ENCODE results near the gene EGFL6. TPM values are rescaled to one million over a fixed set of nuclear protein-coding genes. Genes with fewer than 3 reads are reported as not detected.

EGFL6 gene, protein sequence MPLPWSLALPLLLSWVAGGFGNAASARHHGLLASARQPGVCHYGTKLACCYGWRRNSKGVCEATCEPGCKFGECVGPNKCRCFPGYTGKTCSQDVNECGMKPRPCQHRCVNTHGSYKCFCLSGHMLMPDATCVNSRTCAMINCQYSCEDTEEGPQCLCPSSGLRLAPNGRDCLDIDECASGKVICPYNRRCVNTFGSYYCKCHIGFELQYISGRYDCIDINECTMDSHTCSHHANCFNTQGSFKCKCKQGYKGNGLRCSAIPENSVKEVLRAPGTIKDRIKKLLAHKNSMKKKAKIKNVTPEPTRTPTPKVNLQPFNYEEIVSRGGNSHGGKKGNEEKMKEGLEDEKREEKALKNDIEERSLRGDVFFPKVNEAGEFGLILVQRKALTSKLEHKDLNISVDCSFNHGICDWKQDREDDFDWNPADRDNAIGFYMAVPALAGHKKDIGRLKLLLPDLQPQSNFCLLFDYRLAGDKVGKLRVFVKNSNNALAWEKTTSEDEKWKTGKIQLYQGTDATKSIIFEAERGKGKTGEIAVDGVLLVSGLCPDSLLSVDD
- total RNA-seq, result not detected in 2 replicates

GRCh38 chrX:13569479-13570260, at the start of gene EGFL6:
Gene EGFL6, plus strand, starts transcription at chrX:13569601. Its CDS starts 261 bp downstream, at chrX:13569862.
- DNase-seq (ENCODE audit: extremely low read depth, low read depth, low spot score), result no peak

GRCh38 chrX:13520351-13520750, 49.0 kb upstream of the EGFL6 start:
- no peak for DNase-seq (ENCODE audit: extremely low read depth, low read depth, low spot score)

- no peak for DNase-seq (ENCODE audit: extremely low read depth, low read depth, low spot score)
Observed at GRCh38 chrX:13520936-13521335, 48.5 kb upstream of the EGFL6 start.

GRCh38 chrX:13522811-13523210, 46.6 kb upstream of the EGFL6 start:
- DNase-seq (ENCODE audit: extremely low read depth, low read depth, low spot score), result no peak

- DNase-seq (ENCODE audit: extremely low read depth, low read depth, low spot score), result no peak
Observed at GRCh38 chrX:13533726-13534125, 35.7 kb upstream of the EGFL6 start.

DNA sequence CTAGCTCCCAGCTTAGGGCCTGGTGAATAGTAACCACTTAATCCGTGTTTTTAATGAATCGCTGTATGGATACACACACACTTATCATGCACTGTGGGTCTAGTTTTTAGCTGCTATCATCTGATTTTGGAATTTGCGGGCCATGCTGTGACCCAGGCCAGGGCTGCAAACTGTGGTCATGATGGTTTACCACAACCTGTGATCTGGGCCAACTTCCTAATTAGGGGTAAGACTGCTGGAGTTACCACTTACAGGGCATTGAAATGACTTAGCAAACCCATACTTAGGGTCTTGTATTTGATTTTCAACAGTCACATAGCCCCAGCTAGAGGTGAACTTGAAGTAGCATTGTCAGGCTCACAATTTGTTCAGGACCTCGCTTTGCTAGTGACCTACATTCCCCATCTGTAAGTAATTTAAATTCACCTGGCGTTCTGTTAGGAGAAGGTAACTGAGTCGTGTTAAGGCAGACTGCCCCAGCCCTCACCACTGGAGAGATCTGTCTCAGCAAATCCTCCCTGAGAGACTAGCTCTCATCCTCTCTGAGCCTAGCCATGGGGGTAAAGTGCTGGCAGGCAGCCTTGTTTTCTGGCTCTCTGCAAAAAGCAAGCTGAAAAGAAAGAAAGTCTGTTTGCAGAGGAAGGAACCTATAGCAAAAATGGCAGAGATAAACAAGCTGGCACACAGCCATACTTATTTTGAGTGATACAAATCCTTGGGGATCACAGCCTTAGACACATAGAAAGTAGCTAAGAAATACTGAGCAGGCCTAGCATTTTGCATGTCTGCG, 33.8 kb upstream of the EGFL6 start:
- no peak for DNase-seq (ENCODE audit: extremely low read depth, low read depth, low spot score)

- DNase-seq (ENCODE audit: extremely low read depth, low read depth, low spot score), result no peak
Observed at GRCh38 chrX:13536551-13536950, 32.9 kb upstream of the EGFL6 start.

DNA sequence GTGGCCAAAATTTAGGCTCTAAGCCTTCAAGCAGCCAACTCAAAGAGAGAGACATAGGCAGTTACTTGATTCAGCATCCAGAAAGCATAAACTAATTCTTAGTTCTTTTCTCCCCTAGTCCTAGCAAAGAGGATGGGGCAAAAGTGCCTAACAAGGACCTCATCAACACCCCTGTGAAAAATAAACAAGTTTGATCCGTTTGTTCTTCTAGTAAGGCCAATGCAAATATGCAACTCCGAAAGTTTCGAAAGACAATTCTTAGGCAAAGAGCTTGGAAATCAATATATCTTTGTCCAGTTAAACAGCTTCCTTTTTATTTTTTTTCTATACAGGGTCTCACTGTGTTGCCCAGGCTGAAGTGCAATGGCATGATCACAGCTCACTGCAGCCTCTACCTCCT, 31.0 kb upstream of the EGFL6 start:
- no peak for DNase-seq (ENCODE audit: extremely low read depth, low read depth, low spot score)

- no peak for DNase-seq (ENCODE audit: extremely low read depth, low read depth, low spot score)
Observed at GRCh38 chrX:13540602-13541001, 28.8 kb upstream of the EGFL6 start.

DNA sequence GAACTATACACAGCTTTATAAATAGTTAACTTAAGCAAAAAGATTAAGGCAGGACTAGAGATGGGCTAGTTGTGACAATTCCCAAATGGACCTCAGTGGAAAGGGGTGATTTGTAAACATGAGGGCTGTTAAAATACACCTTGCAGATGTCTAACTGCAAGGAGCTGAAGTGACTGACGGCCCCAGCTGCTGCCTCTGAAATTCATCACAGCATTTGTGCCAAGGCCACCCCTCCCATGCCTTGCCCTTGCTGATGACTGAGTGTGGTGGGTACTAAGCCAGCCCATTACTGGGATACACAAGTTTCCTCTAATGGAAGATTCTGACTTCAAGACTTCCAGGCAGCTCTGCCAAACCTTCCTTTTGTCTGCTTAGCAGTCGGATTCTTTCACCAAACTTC, 23.7 kb upstream of the EGFL6 start:
- no peak for DNase-seq (ENCODE audit: extremely low read depth, low read depth, low spot score)

DNA sequence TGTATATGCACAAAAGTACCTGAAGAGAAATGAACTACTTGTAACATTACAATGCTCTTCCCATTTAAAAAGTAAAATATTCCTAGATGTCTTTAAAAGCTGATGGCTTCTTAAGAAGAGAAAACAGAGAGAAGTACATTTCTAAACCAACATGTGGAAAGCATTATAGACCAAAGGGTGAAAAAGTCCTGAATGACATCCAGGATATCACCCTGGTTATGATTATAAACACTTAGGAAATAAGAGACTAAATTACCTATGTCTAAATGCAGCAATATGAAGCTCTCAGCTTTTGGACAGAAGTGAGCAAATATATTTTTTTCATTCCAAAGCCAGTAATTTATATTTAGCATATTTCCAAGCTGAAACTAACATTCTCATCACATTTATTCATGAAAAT, 21.7 kb upstream of the EGFL6 start:
- DNase-seq (ENCODE audit: extremely low read depth, low read depth, low spot score), result no peak

- DNase-seq (ENCODE audit: extremely low read depth, low read depth, low spot score), result no peak
Observed at GRCh38 chrX:13550346-13550745, 19.1 kb upstream of the EGFL6 start.

- DNase-seq (ENCODE audit: extremely low read depth, low read depth, low spot score), result no peak
Observed at GRCh38 chrX:13551610-13552009, 17.8 kb upstream of the EGFL6 start.

DNA sequence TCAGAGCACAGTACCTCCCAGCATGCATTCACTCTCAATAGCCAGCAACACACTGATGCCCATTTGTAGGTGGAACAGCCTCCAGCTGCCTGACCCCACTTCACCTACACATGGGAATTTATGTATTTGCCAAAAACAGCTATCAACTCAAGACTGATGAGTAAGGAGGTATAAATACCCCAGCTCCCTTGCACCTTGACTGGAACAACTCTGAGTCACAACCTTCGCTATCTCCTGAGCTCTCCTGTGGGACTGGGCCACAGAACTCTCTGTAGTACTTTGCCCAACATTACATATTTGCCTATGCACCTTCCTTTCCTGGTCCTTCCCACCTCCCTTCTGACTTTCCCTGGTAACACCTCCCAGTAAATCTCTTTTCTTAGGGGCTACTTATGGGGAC, 16.5 kb upstream of the EGFL6 start:
- DNase-seq (ENCODE audit: extremely low read depth, low read depth, low spot score), result no peak

- DNase-seq (ENCODE audit: extremely low read depth, low read depth, low spot score), result no peak
Observed at GRCh38 chrX:13565511-13565910, 3.9 kb upstream of the EGFL6 start.

DNA sequence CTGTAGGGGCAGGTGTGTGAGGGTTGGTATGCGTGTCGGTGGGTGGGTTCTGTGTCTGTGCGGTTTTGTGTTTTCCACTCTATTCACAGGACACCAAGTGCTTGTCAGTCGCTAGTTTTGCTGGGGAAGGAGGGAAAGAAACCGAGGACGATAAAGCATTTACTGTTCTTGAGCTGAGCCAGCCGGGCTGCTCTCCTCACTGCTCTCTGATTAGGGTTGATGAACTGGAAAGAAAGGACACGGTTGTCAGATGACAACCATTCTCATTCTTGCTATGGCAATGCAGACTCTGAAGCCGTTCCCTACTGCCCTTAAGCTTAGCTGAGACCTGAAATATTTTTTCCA, 832 bp downstream of the EGFL6 start:
- no peak for DNase-seq (ENCODE audit: extremely low read depth, low read depth, low spot score)

- DNase-seq (ENCODE audit: extremely low read depth, low read depth, low spot score), result no peak
Observed at GRCh38 chrX:13571136-13571535, 1.7 kb downstream of the EGFL6 start.

DNA sequence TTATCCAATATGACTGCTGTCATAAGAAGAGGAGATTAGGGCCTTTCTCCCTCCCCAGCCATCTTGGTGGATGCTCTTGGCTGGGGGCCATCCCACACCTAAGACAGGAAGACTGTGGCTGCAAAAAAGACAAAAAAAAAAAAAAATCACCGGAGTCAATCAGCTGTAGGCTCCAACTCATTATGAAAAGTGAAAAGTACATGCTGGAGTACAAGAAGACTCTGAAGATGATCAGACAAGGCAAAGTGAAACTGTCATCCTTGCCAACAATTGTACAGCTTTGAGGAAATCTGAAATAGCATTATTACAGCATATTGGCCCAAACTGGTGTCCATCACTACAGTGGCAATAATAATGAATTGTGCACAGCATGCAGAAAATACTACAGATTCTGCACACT, 5.2 kb downstream of the EGFL6 start:
- DNase-seq (ENCODE audit: extremely low read depth, low read depth, low spot score), result no peak

DNA sequence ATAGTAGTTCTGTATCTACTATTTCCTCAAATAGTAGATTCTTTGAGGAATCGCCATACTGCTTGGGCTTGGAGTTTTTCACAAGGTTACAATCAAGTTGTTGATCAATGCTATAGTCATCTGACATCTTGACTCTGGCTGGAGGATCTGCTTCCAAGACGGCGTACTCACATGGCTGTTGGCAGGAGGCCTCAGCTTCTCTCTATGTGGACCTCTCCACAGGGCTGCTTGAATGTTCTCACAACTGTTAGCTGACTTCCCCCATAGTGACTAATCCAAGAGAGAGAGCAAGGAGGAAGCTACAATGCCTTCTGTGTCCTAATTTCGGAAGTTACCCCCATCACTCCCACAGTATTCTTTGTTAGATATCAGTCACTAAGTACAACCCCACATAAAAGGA, 10.3 kb downstream of the EGFL6 start:
- DNase-seq (ENCODE audit: extremely low read depth, low read depth, low spot score), result no peak

DNA sequence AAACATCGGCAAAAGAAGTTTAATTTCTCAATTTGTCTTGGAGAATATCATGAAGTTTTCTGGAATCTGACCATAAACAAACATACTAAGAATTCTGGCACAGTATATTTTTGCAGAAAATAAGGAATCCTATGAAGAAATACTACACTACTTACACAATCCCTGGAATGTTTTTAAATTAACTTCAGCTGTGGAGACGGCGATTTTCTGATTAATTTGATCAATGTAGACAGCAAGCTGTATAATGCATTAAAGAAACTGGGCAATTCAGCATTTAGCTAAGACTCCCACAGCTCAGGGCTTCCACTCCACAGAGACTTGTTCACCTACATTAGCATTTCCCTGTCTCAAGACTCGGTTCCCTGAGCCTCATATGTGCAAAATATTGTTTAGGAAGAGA, 12.2 kb downstream of the EGFL6 start:
- no peak for DNase-seq (ENCODE audit: extremely low read depth, low read depth, low spot score)

- no peak for DNase-seq (ENCODE audit: extremely low read depth, low read depth, low spot score)
Observed at GRCh38 chrX:13587786-13588477, 18.5 kb downstream of the EGFL6 start.

All from glomerular endothelial cell (primary cell).